GM18508 (cell line): ENCODE measurements around the gene CD27.
"Not testable (repeated sequence)": the region's sequence is repeated elsewhere in the genome, so short reads cannot be mapped to it uniquely, and the experiment has no call there.

Experiments
- ATAC-seq: cut with Tn5 transposase; IDR thresholded peaks from one replicate; pipeline ENCODE4 v1.9.1; 2021; ENCODE audit warnings: moderate number of reproducible peaks; ENCODE audit not compliant: insufficient read depth, unreplicated experiment

Gene CD27

DNA sequence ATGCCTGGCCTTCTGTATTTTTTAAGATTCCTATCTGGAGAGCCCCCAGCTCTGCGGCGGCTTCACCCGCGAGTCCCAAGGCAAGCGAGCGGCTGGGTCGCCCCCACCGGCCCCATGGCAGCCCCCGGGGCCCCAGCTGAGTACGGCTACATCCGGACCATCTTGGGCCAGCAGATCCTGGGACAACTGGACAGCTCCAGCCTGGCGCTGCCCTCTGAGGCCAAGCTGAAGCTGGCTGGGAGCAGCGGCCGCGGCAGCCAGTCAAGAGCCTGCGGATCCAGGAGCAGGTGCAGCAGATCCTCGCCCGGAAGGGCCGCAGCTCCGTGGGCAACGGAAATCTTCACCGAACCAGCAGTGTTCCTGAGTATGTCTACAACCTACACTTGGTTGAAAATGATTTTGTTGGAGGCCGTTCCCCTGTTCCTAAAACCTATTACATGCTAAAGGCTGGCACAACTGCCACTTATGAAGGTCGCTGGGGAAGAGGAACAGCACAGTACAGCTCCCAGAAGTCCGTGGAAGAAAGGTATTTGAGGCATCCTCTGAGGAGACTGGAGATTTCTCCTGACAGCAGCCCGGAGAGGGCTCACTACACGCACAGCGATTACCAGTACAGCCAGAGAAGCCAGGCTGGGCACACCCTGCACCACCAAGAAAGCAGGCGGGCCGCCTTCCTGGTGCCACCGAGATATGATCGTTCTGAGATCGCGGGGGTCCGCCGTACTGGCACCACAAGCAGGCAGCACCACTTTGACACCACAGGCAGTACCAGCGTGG, 33.0 kb downstream of the CD27 start:
- not testable (repeated sequence) for ATAC-seq

DNA sequence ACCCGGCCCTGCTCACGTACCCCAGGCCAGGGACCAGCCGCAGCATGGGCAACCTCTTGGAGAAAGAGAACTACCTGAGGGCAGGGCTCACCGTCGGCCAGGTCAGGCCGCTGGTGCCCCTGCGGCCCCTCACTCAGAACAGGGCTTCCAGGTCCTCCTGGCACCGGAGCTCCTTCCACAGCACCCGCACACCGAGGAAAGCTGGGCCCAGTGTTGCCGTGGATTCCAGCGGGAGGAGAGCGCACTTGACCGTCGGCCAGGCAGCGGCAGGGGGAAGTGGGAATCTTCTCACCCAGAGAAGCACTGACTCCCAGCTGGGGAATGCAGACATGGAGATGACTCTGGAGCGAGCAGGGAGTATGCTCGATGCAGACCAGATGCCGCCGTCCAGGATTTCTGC, 33.7 kb downstream of the CD27 start:
- no peak for ATAC-seq

DNA sequence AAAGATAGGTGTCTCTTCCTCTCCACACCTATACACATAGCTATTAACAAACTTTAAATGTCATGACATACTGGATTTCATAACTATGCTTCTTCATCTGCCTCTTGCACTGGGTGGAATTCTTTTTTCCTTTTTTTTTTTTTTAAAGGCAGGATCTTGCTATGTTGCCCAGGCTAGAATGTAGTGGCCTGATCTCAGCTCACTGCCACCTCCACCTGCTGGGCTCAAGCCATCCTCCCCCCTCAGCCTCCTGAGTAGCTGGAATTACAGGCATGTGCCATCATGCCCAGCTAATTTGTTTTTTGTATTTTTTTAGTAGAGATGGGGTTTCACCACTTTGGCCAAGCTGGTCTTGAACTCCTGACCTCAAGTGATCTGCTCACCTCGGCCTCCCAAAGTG, 43.5 kb downstream of the CD27 start:
- no peak for ATAC-seq

DNA sequence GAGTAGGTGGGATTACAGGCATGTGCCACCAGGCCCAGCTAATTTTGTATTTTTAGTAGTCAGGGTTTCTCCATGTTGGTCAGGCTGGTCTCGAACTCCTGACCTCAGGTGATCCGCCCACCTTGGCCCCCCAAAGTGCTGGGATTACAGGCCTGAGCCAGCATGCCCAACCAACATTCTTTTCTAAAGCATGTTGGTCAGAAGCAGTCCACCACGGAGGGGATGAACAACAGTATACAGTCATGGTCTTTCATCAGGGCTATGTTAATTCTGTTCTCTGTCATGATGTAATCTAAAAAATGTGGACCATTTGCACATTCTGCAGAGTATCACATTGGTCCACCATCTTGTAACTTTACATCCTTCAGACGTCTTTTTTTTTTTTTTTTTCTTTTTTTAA, 44.7 kb downstream of the CD27 start:
- ATAC-seq, result no peak

- ATAC-seq, result not testable (repeated sequence)
These were observed 45.9 kb downstream of the CD27 start for GRCh38 chr12:6490673-6491072.

DNA sequence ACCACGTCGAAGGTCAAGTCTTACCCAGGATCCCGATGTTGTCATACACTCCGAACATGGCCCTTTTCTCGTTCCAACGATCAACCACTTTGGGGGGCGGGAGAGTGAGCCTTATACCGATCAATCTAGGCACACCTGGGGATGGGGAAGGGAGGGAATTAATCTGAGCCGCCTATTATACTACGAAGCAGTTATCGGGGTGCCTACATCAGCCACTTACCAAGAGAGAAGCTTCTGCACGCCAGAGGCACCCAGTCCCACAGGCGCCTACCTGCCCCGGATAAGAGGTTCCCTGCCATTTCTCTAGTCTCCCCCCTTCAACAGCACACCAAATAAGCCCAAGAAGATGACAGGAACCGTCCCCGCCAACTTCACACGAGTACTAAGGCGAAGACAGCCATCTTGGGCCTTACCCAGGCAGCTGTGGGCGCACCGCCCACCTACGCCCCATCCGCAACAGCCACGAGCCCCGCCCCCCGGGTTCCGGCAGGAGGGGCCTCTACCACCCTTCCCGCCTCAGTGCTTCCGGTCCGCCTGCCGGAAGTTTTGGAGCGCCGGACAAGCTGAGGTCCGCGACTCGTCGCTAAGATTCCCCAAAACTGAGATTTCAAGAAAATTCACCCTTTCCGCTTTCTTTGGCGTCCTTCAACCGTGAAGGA, 48.2 kb downstream of the CD27 start, which contains the start of gene MRPL51:
TSS of gene MRPL51 (minus strand) at position 425 of the 659 bp plus-strand sequence. CDS start at position 299, 126 bp downstream.
- ATAC-seq, result peak; percentile 34

GRCh38 chr12:6493497-6494257, 48.9 kb downstream of the CD27 start, which contains the start of gene NCAPD2:
TSS of gene NCAPD2 (plus strand) at chr12:6494102. CDS start at chr12:6495099, 997 bp downstream.
- ATAC-seq, result peak; percentile 79

- ATAC-seq, result no peak
These were observed 49.5 kb downstream of the CD27 start for GRCh38 chr12:6494258-6494743.

DNA sequence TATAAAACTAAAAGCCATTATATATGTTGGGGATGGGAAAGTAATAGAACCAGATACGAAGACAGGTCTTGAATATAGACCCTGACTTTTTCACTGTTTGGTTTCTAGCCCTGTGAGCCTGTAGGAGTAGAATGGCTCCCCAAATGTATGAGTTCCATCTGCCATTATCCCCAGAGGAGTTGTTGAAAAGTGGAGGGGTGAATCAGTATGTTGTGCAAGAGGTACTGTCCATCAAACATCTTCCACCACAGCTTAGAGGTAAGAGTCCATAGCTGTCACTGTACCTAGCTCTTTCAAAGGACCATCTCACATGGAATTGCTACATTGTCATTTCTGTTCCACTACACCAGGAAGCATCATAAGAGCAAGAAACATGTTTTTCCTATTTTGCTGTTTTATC, 50.2 kb downstream of the CD27 start:
- ATAC-seq, result no peak

DNA sequence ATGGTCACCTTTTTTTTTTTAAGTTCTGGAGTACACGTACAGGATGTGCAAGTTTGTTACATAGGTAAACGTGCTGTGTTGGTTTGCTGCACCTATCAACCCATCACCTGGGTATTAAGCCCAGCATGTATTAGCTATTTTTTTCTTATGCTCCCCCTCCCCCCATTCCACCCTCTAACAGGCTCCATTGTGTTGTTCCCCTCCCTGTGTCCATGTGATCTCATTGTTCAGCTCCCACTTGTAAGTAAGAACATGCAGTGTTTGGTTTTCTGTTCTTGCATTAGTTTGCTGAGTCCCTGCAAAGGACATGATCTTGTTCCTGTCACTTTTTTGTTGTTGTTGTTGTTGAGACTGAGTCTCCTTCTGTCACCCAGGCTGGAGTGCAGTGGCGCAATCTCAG, 52.5 kb downstream of the CD27 start:
- not testable (repeated sequence) for ATAC-seq

GRCh38 chr12:6500466-6500865, 55.7 kb downstream of the CD27 start:
- no peak for ATAC-seq
